GM19023 (cell line): ENCODE data around the gene RUNX1.

Experiments
- ATAC-seq: cut with Tn5 transposase; IDR thresholded peaks from one replicate; pipeline ENCODE4 v1.9.1; 2021; ENCODE audit warnings: mild to moderate bottlenecking, moderate library complexity; ENCODE audit not compliant: unreplicated experiment

The RUNX1 gene

GRCh38 chr21:34865400-34866241, 183.5 kb downstream of the RUNX1 start:
- peak; percentile 86 for ATAC-seq

GRCh38 chr21:34864370-34865149, 184.5 kb downstream of the RUNX1 start:
- ATAC-seq: no peak

GRCh38 chr21:34862951-34863350, 186.2 kb downstream of the RUNX1 start:
- no peak for ATAC-seq

- no peak for ATAC-seq
Measured at GRCh38 chr21:34861258-34861657, 187.8 kb downstream of the RUNX1 start.

- no peak for ATAC-seq
Measured at GRCh38 chr21:34859976-34860653, 189.0 kb downstream of the RUNX1 start.

GRCh38 chr21:34858559-34858958, 190.5 kb downstream of the RUNX1 start:
- no peak for ATAC-seq

GRCh38 chr21:34857874-34858273, 191.2 kb downstream of the RUNX1 start:
- ATAC-seq: no peak

GRCh38 chr21:34857122-34857713, 191.9 kb downstream of the RUNX1 start:
- no peak for ATAC-seq

- ATAC-seq: no peak
Measured at GRCh38 chr21:34852448-34852847, 196.7 kb downstream of the RUNX1 start.

- ATAC-seq: no peak
Measured at GRCh38 chr21:34850166-34850690, 198.9 kb downstream of the RUNX1 start.

DNA sequence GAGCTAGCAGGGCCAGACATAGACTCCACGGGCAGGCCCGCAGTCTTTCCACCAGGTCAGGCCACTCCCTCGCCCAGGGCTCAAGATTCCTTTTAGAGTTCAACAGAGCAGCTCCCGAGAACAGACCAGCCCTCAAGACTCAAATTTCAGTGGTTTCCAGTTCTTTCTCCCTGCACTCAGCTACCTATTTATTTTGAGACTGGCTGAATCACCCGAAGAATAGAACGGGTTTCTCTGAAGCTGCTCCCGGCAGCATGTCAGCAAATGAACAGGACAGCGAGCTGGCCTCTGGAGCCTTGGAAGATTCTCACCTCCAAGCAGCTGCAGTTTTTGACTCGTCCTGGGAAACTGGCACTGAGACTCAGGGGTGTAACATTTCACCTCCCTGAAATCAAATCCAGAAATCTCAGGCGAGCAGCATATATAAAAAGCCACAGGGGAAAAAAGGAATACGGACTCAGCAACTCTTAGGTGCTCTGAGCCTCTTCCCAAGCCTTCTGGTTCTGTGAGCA, 202.4 kb downstream of the RUNX1 start:
- no peak for ATAC-seq

DNA sequence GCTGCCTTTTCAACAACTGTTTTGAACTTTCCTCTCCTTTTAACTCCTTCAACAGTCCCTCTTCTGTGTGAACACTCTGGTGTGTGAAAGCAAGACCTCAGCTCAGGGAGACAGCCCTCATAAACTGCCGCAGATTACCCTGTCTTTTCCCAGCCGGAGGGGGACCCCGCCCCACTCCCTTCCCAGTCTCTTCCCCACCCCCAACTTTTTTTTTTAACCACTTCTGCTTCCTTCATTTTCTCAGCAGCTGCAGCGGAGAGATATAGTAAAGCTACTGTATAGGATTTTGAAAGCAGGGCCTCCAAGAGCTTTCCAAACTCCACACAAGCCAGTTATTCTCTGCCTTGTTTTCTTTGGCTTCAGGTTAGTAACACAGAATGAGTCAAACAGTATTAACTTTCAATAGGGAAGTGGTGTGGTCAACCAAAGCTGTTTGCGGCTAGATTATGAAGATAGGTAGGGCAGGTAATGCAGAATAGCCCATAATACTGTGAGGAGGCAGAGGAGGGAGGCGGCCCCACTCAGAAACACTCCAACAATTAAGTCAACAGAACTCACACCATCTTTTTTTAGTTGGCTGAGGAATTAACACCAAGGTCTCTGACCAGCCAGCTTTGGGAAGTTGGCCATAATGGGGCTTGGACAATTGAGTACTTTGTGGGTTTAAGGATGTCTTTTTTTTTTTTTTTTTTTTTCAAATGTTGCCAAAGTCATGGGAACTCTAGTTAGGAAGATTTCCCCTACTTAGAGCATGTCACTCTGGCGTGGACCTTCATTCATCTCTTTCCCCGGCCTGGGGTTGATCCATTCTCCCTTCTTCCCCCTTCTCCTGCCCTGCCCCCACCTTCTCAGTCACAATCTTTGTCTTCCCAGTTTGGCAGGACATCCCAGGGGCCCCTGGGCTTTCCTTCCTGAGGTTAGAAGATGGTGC, 203.3 kb downstream of the RUNX1 start:
- peak; percentile 86 for ATAC-seq

GRCh38 chr21:34844924-34845238, 204.2 kb downstream of the RUNX1 start:
- no peak for ATAC-seq

DNA sequence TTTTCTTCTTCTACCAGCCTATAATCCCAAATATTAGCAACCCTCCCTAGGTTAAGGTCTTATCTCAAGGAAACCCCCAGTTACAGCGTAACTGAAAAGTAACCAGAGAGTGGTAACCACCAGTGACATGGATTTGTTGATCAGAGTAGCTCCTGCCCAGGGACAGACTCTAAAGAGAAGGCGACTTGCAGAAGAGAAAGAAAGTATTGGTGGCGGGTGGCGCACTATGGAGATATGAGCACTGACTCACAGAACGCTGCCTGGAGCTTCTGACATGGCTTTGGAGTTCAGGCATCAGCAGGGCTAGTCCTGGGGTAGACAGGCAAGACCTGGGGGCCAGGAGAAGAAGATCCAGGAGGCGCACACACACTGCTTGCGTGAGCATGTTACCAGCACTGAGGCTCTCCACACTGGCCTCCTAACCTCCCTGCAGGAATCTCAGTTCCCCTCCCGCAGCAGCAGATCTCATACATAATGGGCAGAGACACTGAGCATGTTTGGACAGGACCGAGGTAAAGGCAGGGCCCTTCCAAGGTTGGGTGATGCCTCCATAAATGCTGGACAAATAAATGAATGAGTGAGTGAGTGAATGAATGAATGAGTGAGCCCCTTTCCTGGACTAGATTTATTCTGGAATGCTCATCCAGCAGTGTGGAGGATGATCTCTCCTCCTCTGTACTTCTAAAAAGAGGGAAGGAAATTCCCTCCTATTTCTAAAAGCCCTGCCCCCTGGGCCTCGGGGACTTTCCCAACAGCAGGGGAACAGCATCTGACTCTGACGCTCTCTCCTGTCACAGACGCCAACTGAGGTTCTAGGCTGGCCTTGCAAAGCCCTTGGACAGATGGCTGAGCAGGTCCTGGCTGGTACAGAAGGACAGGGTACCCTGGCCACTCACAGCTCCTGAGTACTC, 204.8 kb downstream of the RUNX1 start:
- ATAC-seq: no peak

- ATAC-seq: no peak
Measured at GRCh38 chr21:34843562-34843961, 205.5 kb downstream of the RUNX1 start.

- ATAC-seq: no peak
Measured at GRCh38 chr21:34841154-34841553, 207.9 kb downstream of the RUNX1 start.

DNA sequence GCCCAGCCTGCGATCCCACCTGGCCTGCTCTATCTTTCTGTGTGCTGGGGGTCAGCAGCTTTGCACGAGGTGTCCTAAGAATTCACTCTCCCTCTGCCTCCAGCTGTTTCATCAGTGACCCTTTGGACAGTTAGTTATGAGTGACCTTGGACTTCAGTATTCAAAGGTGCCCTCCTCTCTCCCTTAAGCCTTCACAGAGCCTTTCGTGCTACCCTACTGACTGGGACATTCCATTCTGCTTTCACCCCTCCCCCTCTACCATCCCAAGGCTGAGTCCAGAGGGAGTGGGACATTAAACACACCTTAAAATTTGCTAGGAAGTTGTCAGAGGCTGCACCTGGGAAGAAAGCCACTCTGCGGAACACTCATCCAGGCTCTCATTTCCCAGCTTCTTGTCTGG, 208.4 kb downstream of the RUNX1 start:
- ATAC-seq: no peak

DNA sequence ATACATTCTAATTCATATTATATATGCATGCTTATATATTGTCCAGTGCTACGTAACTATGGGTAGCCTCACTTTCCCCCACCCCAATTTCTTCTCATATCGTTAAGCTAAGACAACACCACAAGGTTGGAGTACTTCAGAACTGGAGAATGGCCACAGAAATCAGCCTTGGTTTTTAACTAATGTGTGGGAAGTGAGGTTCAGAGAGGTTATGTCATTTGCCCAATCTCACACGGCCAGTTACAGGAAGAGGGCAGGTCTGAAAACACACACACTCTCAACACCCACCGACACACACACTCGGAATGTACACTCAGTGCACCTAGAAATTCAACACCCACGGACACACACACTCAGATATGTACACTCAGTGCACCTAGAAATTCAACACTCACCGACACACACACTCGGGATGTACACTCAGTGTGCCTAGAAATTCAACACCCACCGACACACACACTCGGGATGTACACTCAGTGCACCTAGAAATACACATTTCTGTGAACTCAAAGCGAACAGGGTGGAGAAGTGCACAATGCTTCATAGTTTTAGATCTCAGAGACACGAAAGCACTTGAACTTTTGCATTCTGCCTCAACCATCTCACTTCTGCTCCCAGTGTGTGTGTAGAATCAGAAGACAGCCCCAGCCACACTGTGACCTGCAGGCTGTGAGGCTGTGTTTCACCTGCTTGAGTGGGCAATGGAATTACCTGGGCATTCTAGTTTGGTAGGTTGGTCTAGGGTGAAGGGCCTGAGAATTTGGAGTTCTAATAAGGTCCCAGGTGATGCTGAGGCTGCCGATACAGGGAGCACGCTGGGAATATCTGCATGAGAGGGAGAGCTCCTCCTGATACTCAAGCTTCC, 209.9 kb downstream of the RUNX1 start:
- ATAC-seq: no peak
